ENCODE measurements around the gene DNAH7. TPM values are rescaled to one million over a fixed set of nuclear protein-coding genes. Genes with fewer than 3 reads are reported as not detected.

The DNAH7 gene
- total and polyA plus RNA-seq, 2 donors (not counting 3 experiments of a cell fraction or from before 2014, with no cell fraction given), result 0.15 to 0.24 TPM

- no peaks in the 10 kb centered on the region for H3K36me3 ChIP-seq (ENCODE audit: control insufficient read depth in 2 of 2, extremely low read depth in 1 of 2, insufficient read depth in 2 of 2, low read length in 2 of 2)
- no peak overlapping the region for H3K4me3 ChIP-seq (replicated peaks in 1 of 3; ENCODE audit: insufficient read depth in 1 of 3, low read depth in 1 of 3, low read length in 3 of 3)
- POLR2A ChIA-PET, result no interaction called here
- no peaks in the 10 kb centered on the region for H3K27me3 ChIP-seq (ENCODE audit: control insufficient read depth in 2 of 2, insufficient read depth in 2 of 2, low read length in 2 of 2)
- H3K9me1 ChIP-seq (replicated peaks; ENCODE audit: control insufficient read depth, extremely low read depth, insufficient read depth, low read length), result no peaks in the 10 kb centered on the region
- no TSS peak for BruUV-seq (replicated peaks)
- no peaks in the 10 kb centered on the region for H3K79me2 ChIP-seq (ENCODE audit: control insufficient read depth, insufficient read depth, low read length)
- no peak overlapping the region for H3K27ac ChIP-seq (ENCODE audit: insufficient read depth, low read depth, low read length)
- no peak overlapping the region for H3K4me2 ChIP-seq (ENCODE audit: insufficient read depth, low read length)
- H3K9ac ChIP-seq (replicated peaks; ENCODE audit: extremely low read depth, insufficient read depth, low read length), result no peak overlapping the region
- CTCF ChIA-PET, result interaction anchor here (3.9 to 5.2 kb wide), 2 partner anchors 197 to 256 kb away, joined by 59 to 93 read pairs; no protein-coding TSS in a partner anchor
- H3K4me1 ChIP-seq (ENCODE audit: control insufficient read depth, extremely low read depth, insufficient read depth, low read length), result no peaks in the 10 kb centered on the region
- FAIRE-seq (no peak), DNase-seq (ENCODE audit: low read depth, low spot score) (no peak)
- no peak for TF ChIP-seq GATA2 (IDR thresholded peaks at IDR 0.05; ENCODE audit: insufficient read depth, insufficient read length, low read depth, low read length)
- no peak for TF ChIP-seq FOS (IDR thresholded peaks at IDR 0.05; ENCODE audit: borderline replicate concordance, insufficient read depth, low read length)
- TF ChIP-seq POLR2A (IDR thresholded peaks at IDR 0.05; ENCODE audit: low read depth, low read length), result no peak
- no peak for TF ChIP-seq JUN (IDR thresholded peaks at IDR 0.05; ENCODE audit: borderline replicate concordance, insufficient read depth, insufficient read length, low read depth)
- TF ChIP-seq CTCF (IDR thresholded peaks at IDR 0.05; ENCODE audit: extremely low read depth in 1 of 2, insufficient read depth in 1 of 2, low read depth in 1 of 2, low read length in 2 of 2), result no peak
- no peak for TF ChIP-seq POLR2AphosphoS5 (IDR thresholded peaks at IDR 0.05; ENCODE audit: insufficient read depth, low read depth, low read length)
- TF ChIP-seq EZH2 (IDR thresholded peaks at IDR 0.05; ENCODE audit: borderline replicate concordance, low read depth, low read length, severe bottlenecking), result no peak
- TF ChIP-seq MYC (IDR thresholded peaks at IDR 0.05; ENCODE audit: low read depth, low read length), result no peak
- no peak for TF ChIP-seq MAX (IDR thresholded peaks at IDR 0.05; ENCODE audit: insufficient read depth, insufficient read length)
- H2AFZ ChIP-seq (ENCODE audit: low read depth, low read length), result no peak overlapping the region
- dilution Hi-C loops (cut with MboI; ENCODE audit: extremely low pct_ligation_motif_present, low sequenced_read_pairs) (no loop called here), intact Hi-C loops (cut with micrococcal nuclease) (no loop called here)
- no peaks in the 10 kb centered on the region for H3K9me3 ChIP-seq (replicated peaks; ENCODE audit: control insufficient read depth, insufficient read depth, low read length)
- no peaks in the 10 kb centered on the region for H4K20me1 ChIP-seq (replicated peaks; ENCODE audit: control insufficient read depth, extremely low read depth, insufficient read depth, low read length)
Observed at GRCh38 chr2:196080526-196080925, 11.9 kb upstream of the DNAH7 start.
